Transverse colon (tissue), 4 donors: Measurements from ENCODE around the gene OR52A1.

Experiments
- CTCF ChIP-seq, 5 experiments: fragments of 200-600 bp in 3 of 5; fragments of 450-650 bp in 2 of 5; sonication (generic) in 3 of 5; IDR thresholded peaks; 1 replicate in 2 of 5; 2 replicates in 3 of 5; pipeline ENCODE4 v1.5.1; 2016 to 2017; ENCODE audit warnings: antibody characterized with exemption in 5 of 5, inconsistent platforms in 3 of 5, mild to moderate bottlenecking in 2 of 5, moderate library complexity in 1 of 5
- POLR2A ChIP-seq: fragments of 450-650 bp; IDR thresholded peaks from one replicate; pipeline ENCODE4 v1.6.1; 2016; ENCODE audit warnings: antibody characterized with exemption, mild to moderate bottlenecking, moderate library complexity
- POLR2AphosphoS5 ChIP-seq, 3 donors: sonication (generic); formaldehyde crosslinking; IDR thresholded peaks; one replicate each; pipeline ENCODE4 v1.6.1; 2016; ENCODE audit warnings: antibody characterized with exemption in 3 of 3

- TF ChIP-seq CTCF (IDR thresholded peaks at IDR 0.05) (no peak), POLR2A (no peak), POLR2AphosphoS5 (IDR thresholded peaks at IDR 0.05) (no peak)
Observed at GRCh38 chr11:5137014-5137413, 17.5 kb downstream of the OR52A1 start.
